Naive B cell (primary cell): ENCODE data around the gene ZNRD2. TPM values are rescaled to one million over a fixed set of nuclear protein-coding genes. Genes with fewer than 3 reads are reported as not detected.

Experiments used
- ATAC-seq, 2 donors: fragments of 150-1000 bp; cut with Tn5 transposase; 2 replicates each; pipeline ENCODE4 v1.10.0; 2021; ENCODE audit warnings: low read depth in 2 of 2, mild to moderate bottlenecking in 2 of 2, moderate library complexity in 2 of 2
- DNase-seq: peaks from one replicate; pipeline ENCODE4 v3.0.0; 2022
- H3K27ac Mint-ChIP-seq, 6 donors: one replicate each; pipeline ENCODE4 v1.8.0; 2020 to 2022; ENCODE audit warnings: mild to moderate bottlenecking in 6 of 6, mixed read lengths in 6 of 6, moderate library complexity in 5 of 6, inconsistent platforms in 2 of 6
- H3K27me3 Mint-ChIP-seq, 3 donors: one replicate each; pipeline ENCODE4 v1.8.0; 2021 to 2022; ENCODE audit warnings: mixed read lengths in 3 of 3, mild to moderate bottlenecking in 1 of 3
- H3K36me3 Mint-ChIP-seq, 2 donors: one replicate each; pipeline ENCODE4 v1.8.0; 2020 to 2022; ENCODE audit warnings: mixed read lengths in 2 of 2, inconsistent platforms in 1 of 2, mild to moderate bottlenecking in 1 of 2
- H3K4me1 Mint-ChIP-seq, 3 donors: one replicate each; pipeline ENCODE4 v1.8.0; 2020 to 2022; ENCODE audit warnings: mixed read lengths in 3 of 3, inconsistent platforms in 1 of 3, mild to moderate bottlenecking in 1 of 3, moderate library complexity in 1 of 3
- H3K4me3 Mint-ChIP-seq, 8 donors: one replicate each; pipeline ENCODE4 v1.8.0; 2020 to 2022; ENCODE audit warnings: mild to moderate bottlenecking in 8 of 8, mixed read lengths in 8 of 8, moderate library complexity in 8 of 8, inconsistent platforms in 2 of 8
- H3K9me3 Mint-ChIP-seq, 7 donors: one replicate each; pipeline ENCODE4 v1.8.0; 2020 to 2022; ENCODE audit warnings: mixed read lengths in 7 of 7, mild to moderate bottlenecking in 5 of 7, inconsistent platforms in 2 of 7, moderate library complexity in 1 of 7
- polyA plus RNA-seq, 6 donors: library from polyadenylated mRNA; unstranded; fragments of 300-500 nt; fragmentation: Illumina TruSeq; gene quantifications; one replicate each; pipeline ENCODE4 v1.2.3, GENCODE V29; 2021; ENCODE audit warnings: low read depth in 6 of 6

ZNRD2 gene
- polyA plus RNA-seq, 6 donors from 2014 or later = 56.9 to 74.5 (median 69.8) TPM

DNA sequence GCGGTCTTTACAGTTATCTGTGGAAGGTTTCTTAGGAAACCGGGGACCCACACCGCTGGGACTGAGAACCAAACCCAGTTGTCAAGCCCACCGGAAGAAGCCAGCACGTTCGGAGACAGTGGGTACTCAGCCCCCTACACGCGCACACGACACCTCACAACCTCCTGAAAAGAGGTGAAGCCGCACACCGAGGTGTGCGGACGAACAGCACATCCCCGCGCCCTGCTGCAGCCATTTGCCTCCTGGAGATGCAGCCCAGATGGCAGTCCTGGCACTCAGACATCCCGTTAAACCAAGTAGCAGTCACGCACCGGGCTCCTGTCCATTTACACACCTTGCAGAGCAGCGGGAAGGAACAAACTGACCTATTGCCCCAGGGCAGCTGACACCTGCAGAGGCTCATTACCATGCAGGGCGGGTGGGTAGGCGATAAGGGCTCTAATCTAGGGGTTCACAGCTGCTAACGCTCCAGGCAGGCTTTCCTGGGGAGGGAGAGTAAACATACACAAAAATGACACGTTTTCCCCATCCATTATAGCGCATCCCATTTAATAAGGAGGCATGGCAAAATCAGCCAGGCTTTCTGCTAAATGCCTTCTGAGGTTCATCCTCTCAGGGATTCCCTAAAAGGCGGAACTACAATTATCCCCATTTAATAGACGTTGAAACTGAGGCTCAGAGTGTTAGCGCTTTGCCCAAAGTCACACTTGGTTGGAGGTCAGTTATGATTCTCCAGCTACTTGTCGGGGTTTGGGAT is 4.7 kb downstream of the ZNRD2 start:
- H3K27ac Mint-ChIP-seq = peak overlapping the region; percentile 95 to 100 (median 98)
- no peaks in the 10 kb centered on the region for H3K9me3 Mint-ChIP-seq
- DNase-seq (no peak), ATAC-seq (no peak)
- peaks cover 51 to 74% (median 71%) of the 10 kb centered on the region in 3 donors for H3K4me1 Mint-ChIP-seq
- H3K27me3 Mint-ChIP-seq = no peaks in the 10 kb centered on the region
- no peaks in the 10 kb centered on the region for H3K36me3 Mint-ChIP-seq
- H3K4me3 Mint-ChIP-seq = peak overlapping the region; percentile 96 to 99 (median 97)

DNA sequence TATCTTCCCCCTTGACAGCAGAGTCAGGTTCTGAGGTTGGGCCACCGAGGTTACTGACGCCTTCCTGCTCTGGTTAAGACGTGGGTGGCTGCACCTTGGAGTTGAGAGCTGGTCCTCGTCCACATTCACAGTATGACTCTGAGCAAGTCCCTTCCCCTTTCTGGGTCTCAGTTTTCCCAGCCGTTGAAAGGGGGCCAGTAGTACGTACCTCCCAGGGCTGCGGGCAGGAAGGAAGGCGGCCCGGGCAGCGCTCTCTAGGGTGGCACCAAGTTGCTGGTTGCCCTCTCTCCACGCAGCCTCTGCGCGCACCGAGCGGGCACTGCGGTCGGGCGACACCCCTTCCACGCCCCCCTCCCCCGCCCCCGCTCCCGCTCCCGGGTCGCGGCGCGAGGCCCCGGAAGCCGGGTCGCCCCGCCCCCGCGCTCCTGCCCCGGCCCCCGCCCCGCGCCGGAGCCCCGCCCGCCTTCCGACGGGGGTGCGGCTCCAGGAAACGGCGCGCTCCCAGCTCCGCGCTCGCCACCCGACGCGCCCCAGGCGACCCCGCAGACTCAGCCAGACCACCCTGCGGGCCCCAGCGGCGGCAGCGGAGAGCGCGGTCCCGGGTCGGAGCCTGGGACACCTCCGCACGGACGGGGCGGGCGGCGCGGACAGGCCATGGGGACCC is 5.4 kb downstream of the ZNRD2 start, which contains the start of gene EHBP1L1:
Gene EHBP1L1, plus strand, starts transcription at position 486 of the 664 bp plus-strand sequence. CDS start 250 bp downstream, outside the sequence.
- no peaks in the 10 kb centered on the region for H3K27me3 Mint-ChIP-seq
- no peaks in the 10 kb centered on the region for H3K9me3 Mint-ChIP-seq
- ATAC-seq (peak; percentile 13 to 15), DNase-seq (peak; percentile 79)
- H3K4me1 Mint-ChIP-seq = peaks cover 46 to 67% (median 65%) of the 10 kb centered on the region in 3 donors
- peaks cover 0 to 2% of the 10 kb centered on the region in 2 donors for H3K36me3 Mint-ChIP-seq
- H3K27ac Mint-ChIP-seq = peak within 1 kb of the TSS; percentile 95 to 100 (median 99)
- peak within 1 kb of the TSS; percentile 96 to 99 (median 97) for H3K4me3 Mint-ChIP-seq

- H3K27ac Mint-ChIP-seq = peak overlapping the region; percentile 95 to 99 (median 99)
- no peak for DNase-seq
- H3K4me3 Mint-ChIP-seq = peak overlapping the region; percentile 85 to 99 (median 93)
- no peaks in the 10 kb centered on the region for H3K9me3 Mint-ChIP-seq
- no peaks in the 10 kb centered on the region for H3K27me3 Mint-ChIP-seq
- peaks cover 0 to 6% of the 10 kb centered on the region in 2 donors for H3K36me3 Mint-ChIP-seq
- H3K4me1 Mint-ChIP-seq = peaks cover 41 to 62% (median 62%) of the 10 kb centered on the region in 3 donors
- no peak for ATAC-seq
Observed at GRCh38 chr11:65576232-65576866, 6.1 kb downstream of the ZNRD2 start.

- no peaks in the 10 kb centered on the region for H3K27me3 Mint-ChIP-seq
- no peaks in the 10 kb centered on the region for H3K9me3 Mint-ChIP-seq
- peaks cover 34 to 55% (median 55%) of the 10 kb centered on the region in 3 donors for H3K4me1 Mint-ChIP-seq
- H3K27ac Mint-ChIP-seq = peak overlapping the region; percentile 95 to 99 (median 99)
- peaks cover 0 to 6% of the 10 kb centered on the region in 2 donors for H3K36me3 Mint-ChIP-seq
- ATAC-seq (peak; percentile 45 to 53), DNase-seq (peak; percentile 85)
- peak overlapping the region; percentile 85 to 99 (median 93) for H3K4me3 Mint-ChIP-seq
Observed at GRCh38 chr11:65576867-65577755, 6.8 kb downstream of the ZNRD2 start.

DNA sequence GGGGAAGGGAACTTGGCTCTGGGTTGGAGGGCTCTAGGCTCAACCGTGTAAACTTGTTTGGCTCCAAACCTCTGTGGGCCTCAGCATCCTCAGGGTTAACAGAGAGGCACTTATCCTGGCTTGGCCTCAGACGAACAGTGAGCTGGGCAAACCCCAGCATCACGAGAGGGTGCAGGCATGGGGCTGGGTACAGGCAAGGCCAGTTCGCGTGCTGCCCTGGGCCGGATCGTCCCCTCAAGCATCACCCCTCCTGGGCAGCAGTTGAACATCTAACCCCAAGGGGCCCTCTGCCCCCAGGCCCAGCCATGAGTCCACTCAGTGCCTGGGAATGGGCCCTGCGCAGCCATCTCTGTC is 7.5 kb downstream of the ZNRD2 start:
- ATAC-seq (no peak), DNase-seq (no peak)
- Mint-ChIP-seq H3K36me3 (peaks cover 0 to 6% of the 10 kb centered on the region in 2 donors), H3K4me3 (peak overlapping the region; percentile 56 to 99 (median 80)), H3K27me3 (no peaks in the 10 kb centered on the region), H3K27ac (peak overlapping the region; percentile 95 to 99 (median 96)), H3K9me3 (no peaks in the 10 kb centered on the region), H3K4me1 (peaks cover 31 to 53% (median 51%) of the 10 kb centered on the region in 3 donors)

DNA sequence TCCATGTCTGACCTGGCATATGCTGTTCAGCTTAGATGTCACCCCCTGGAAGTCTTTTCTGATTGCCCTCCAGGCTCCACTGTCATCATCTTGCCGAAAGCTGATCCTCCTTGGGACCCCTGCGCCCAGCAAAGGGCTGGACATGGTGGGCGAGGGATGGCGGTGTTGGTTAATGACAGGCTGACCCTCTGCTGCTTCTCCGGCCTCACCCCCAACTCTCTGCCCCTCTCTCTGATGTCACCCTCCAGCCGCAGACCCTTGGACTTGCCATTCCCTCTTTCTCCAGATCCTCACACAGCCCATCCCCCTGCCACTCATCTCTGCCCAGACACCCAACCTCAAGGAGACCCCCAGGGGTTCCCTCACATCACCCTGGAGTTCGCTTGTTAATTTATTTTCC is 7.9 kb downstream of the ZNRD2 start:
- H3K36me3 Mint-ChIP-seq = peaks cover 0 to 6% of the 10 kb centered on the region in 2 donors

DNA sequence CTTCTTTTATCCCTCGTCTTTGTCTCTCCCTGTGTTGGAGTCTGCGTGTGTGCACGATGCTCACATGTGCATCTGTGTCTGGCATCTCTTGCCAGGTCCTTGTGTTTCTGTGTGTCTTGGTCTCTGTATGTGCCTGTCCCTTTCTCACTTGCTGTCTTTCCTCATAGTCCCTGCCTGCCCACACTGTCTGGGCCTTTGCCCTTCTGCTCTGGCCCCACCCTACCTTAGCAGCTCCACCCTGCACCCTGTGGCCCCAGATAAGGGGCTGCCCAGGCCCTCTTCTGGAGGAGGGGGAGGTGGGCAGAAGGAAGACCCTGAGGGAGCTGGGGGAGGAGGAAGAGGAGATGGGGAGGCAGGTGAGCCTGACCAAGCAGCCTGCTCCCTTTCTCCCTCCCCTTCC is 8.4 kb downstream of the ZNRD2 start:
- H3K27me3 Mint-ChIP-seq = no peaks in the 10 kb centered on the region
- H3K36me3 Mint-ChIP-seq = peaks cover 0 to 6% of the 10 kb centered on the region in 2 donors
- H3K27ac Mint-ChIP-seq = peak overlapping the region; percentile 95 to 99 (median 96)
- H3K4me3 Mint-ChIP-seq = peak overlapping the region; percentile 9 to 99 (median 78)
- DNase-seq (no peak), ATAC-seq (no peak)
- H3K9me3 Mint-ChIP-seq = no peaks in the 10 kb centered on the region
- H3K4me1 Mint-ChIP-seq = peaks cover 34 to 51% (median 49%) of the 10 kb centered on the region in 3 donors

More for the DNA sequence above, 7.9 kb downstream of the ZNRD2 start:
- Mint-ChIP-seq H3K27ac (peak overlapping the region; percentile 95 to 99 (median 96)), H3K4me1 (peaks cover 32 to 53% (median 52%) of the 10 kb centered on the region in 3 donors), H3K9me3 (no peaks in the 10 kb centered on the region), H3K4me3 (peak overlapping the region in 7 of 8 donors; percentile 56 to 99 (median 93)), H3K27me3 (no peaks in the 10 kb centered on the region)
- ATAC-seq (no peak), DNase-seq (no peak)

GRCh38 chr11:65579291-65579690 is 9.0 kb downstream of the ZNRD2 start:
- H3K36me3 Mint-ChIP-seq = peaks cover 0 to 6% of the 10 kb centered on the region in 2 donors
- no peak for DNase-seq
- peaks cover 34 to 50% (median 47%) of the 10 kb centered on the region in 3 donors for H3K4me1 Mint-ChIP-seq
- peak overlapping the region in 4 of 6 donors; percentile 19 to 99 (median 89) for H3K27ac Mint-ChIP-seq
- ATAC-seq = no peak
- no peaks in the 10 kb centered on the region for H3K27me3 Mint-ChIP-seq
- no peak overlapping the region for H3K4me3 Mint-ChIP-seq
- H3K9me3 Mint-ChIP-seq = no peaks in the 10 kb centered on the region

GRCh38 chr11:65580031-65580692 is 9.9 kb downstream of the ZNRD2 start:
- H3K27me3 Mint-ChIP-seq = no peaks in the 10 kb centered on the region
- H3K4me1 Mint-ChIP-seq = peaks cover 34 to 45% (median 41%) of the 10 kb centered on the region in 3 donors
- H3K9me3 Mint-ChIP-seq = no peaks in the 10 kb centered on the region
- ATAC-seq (no peak), DNase-seq (no peak)
- H3K4me3 Mint-ChIP-seq = peak overlapping the region in 1 of 8 donors; percentile 47
- H3K27ac Mint-ChIP-seq = peak overlapping the region in 3 of 6 donors; percentile 33 to 95 (median 57)
- peaks cover 0 to 6% of the 10 kb centered on the region in 2 donors for H3K36me3 Mint-ChIP-seq

DNA sequence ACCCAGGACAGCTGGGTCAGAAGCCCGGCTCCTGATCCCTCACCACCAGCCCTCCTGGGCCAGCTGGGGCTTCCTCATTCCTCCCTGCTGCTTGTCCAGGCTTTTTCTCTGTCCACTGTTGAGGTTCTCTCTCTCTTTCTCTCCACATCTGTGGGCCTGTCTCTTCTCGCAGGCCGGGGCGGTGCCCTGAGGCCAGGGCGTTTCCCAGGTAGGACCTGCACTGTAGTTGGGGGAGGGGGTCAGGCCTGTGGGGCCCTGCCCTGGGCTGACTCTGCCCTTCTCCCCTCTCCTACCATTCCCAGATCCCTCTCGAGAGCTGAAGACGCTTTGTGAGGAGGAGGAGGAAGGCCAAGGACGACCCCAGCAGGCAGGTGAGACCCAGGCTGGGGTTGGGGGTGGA is 10.5 kb downstream of the ZNRD2 start:
- ATAC-seq = no peak
- peaks cover 29 to 40% (median 36%) of the 10 kb centered on the region in 3 donors for H3K4me1 Mint-ChIP-seq
- peaks cover 0 to 6% of the 10 kb centered on the region in 2 donors for H3K36me3 Mint-ChIP-seq

GRCh38 chr11:65581928-65582327 is 11.7 kb downstream of the ZNRD2 start:
- ATAC-seq (no peak), DNase-seq (no peak)
- H3K27me3 Mint-ChIP-seq = no peaks in the 10 kb centered on the region
- H3K36me3 Mint-ChIP-seq = peaks cover 0 to 6% of the 10 kb centered on the region in 2 donors
- peak overlapping the region in 2 of 8 donors; percentile 2 to 74 for H3K4me3 Mint-ChIP-seq
- H3K9me3 Mint-ChIP-seq = no peaks in the 10 kb centered on the region
- peak overlapping the region in 2 of 6 donors; percentile 58 to 89 for H3K27ac Mint-ChIP-seq
- H3K4me1 Mint-ChIP-seq = peaks cover 32 to 44% (median 38%) of the 10 kb centered on the region in 3 donors

More for the DNA sequence above, 10.5 kb downstream of the ZNRD2 start:
- Mint-ChIP-seq H3K9me3 (no peaks in the 10 kb centered on the region), H3K27ac (peak overlapping the region in 3 of 6 donors; percentile 37 to 95 (median 92)), H3K27me3 (no peaks in the 10 kb centered on the region), H3K4me3 (no peak overlapping the region)
- no peak for DNase-seq

- H3K4me1 Mint-ChIP-seq = peaks cover 35 to 40% (median 40%) of the 10 kb centered on the region in 3 donors
- no peak overlapping the region for H3K4me3 Mint-ChIP-seq
- H3K27ac Mint-ChIP-seq = peak overlapping the region in 5 of 6 donors; percentile 47 to 90 (median 56)
- H3K27me3 Mint-ChIP-seq = no peaks in the 10 kb centered on the region
- peaks cover 0 to 6% of the 10 kb centered on the region in 2 donors for H3K36me3 Mint-ChIP-seq
- ATAC-seq (no peak), DNase-seq (no peak)
- no peaks in the 10 kb centered on the region for H3K9me3 Mint-ChIP-seq
Observed at GRCh38 chr11:65583589-65583988, 13.3 kb downstream of the ZNRD2 start.
